ENCODE data around the gene HEYL.

GRCh38 chr1:39585933-39586332, 53.5 kb downstream of the HEYL start:
- TF ChIP-seq, protein P1, sequence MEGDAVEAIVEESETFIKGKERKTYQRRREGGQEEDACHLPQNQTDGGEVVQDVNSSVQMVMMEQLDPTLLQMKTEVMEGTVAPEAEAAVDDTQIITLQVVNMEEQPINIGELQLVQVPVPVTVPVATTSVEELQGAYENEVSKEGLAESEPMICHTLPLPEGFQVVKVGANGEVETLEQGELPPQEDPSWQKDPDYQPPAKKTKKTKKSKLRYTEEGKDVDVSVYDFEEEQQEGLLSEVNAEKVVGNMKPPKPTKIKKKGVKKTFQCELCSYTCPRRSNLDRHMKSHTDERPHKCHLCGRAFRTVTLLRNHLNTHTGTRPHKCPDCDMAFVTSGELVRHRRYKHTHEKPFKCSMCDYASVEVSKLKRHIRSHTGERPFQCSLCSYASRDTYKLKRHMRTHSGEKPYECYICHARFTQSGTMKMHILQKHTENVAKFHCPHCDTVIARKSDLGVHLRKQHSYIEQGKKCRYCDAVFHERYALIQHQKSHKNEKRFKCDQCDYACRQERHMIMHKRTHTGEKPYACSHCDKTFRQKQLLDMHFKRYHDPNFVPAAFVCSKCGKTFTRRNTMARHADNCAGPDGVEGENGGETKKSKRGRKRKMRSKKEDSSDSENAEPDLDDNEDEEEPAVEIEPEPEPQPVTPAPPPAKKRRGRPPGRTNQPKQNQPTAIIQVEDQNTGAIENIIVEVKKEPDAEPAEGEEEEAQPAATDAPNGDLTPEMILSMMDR (IDR thresholded peaks at IDR 0.05) = no peak
- TF ChIP-seq POLR2A (IDR thresholded peaks at IDR 0.05) = no peak
